Spleen (tissue), 7 donors: ENCODE measurements around the gene CCDC47.

ENCODE experiments used
- POLR2A ChIP-seq, 3 donors: fragments of 450-650 bp; IDR thresholded peaks; one replicate each; pipeline ENCODE4 v1.5.1; 2017; ENCODE audit warnings: antibody characterized with exemption in 3 of 3, mild to moderate bottlenecking in 1 of 3
- POLR2AphosphoS5 ChIP-seq, 3 donors: sonication (generic); formaldehyde crosslinking; IDR thresholded peaks; one replicate each; pipeline ENCODE4 v1.5.1; 2017; ENCODE audit warnings: antibody characterized with exemption in 3 of 3
- TF ChIP-seq, protein P1 (sequence below), 11 experiments: fragments of 200-600 bp in 7 of 11; fragments of 450-650 bp in 4 of 11; sonication (generic) in 4 of 11; IDR thresholded peaks in 8 of 11; conservative IDR thresholded peaks in 3 of 11; 1 replicate in 7 of 11; 2 replicates in 4 of 11; pipeline versions ENCODE4 v1.4.0 to v1.8.0; 2016 to 2021; ENCODE audit warnings: antibody characterized with exemption in 11 of 11, inconsistent platforms in 4 of 11, mild to moderate bottlenecking in 1 of 11
- donor health status: DM: no; HTN: no; CAD: no; lungs with moderate emphysema.
- donor health status: DM: no; HTN: no; CAD: no.
- donor health status: DM: no; HTN: no; CAD: no.

DNA sequence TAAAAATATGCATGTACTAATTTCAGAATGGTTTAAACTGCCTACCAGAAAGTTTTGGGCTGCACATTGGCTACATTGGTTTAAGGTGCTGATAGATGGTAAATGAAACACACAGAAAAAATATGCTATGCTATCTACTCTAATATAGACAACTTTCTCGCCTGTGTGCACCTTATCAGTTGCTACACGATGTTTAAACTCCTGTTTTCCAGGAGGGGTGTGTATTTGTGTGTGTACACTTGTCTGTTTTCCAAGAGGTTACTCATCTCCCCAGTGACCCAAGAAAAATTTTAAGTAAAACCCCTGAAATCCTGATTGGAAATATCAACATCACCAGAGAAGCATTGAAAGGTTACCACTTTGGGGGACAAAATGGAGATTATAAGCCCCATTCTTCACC lies 32.2 kb upstream of the CCDC47 start:
- TF ChIP-seq, protein P1, sequence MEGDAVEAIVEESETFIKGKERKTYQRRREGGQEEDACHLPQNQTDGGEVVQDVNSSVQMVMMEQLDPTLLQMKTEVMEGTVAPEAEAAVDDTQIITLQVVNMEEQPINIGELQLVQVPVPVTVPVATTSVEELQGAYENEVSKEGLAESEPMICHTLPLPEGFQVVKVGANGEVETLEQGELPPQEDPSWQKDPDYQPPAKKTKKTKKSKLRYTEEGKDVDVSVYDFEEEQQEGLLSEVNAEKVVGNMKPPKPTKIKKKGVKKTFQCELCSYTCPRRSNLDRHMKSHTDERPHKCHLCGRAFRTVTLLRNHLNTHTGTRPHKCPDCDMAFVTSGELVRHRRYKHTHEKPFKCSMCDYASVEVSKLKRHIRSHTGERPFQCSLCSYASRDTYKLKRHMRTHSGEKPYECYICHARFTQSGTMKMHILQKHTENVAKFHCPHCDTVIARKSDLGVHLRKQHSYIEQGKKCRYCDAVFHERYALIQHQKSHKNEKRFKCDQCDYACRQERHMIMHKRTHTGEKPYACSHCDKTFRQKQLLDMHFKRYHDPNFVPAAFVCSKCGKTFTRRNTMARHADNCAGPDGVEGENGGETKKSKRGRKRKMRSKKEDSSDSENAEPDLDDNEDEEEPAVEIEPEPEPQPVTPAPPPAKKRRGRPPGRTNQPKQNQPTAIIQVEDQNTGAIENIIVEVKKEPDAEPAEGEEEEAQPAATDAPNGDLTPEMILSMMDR (IDR thresholded peaks at IDR 0.05 in 8 of 11, conservative IDR thresholded peaks at IDR 0.05 in 3 of 11), result no peak
- TF ChIP-seq POLR2AphosphoS5 (IDR thresholded peaks at IDR 0.05) (no peak), POLR2A (IDR thresholded peaks at IDR 0.05) (no peak)
